ENCODE results near the gene TMEM242. TPM values are rescaled to one million over a fixed set of nuclear protein-coding genes. Genes with fewer than 3 reads are reported as not detected.

Gene TMEM242
- polyA plus RNA-seq, 1 donor from 2014 or later = 14.5 TPM

GRCh38 chr6:157287923-157288322 lies 35.4 kb downstream of the TMEM242 start:
- H3K36me3 Mint-ChIP-seq = peaks cover 5% of the 10 kb centered on the region
- H3K4me1 Mint-ChIP-seq = peaks cover 0 to 3% (median 3%) of the 10 kb centered on the region in 3 donors
- H3K27me3 Mint-ChIP-seq = no peaks in the 10 kb centered on the region
- no peak overlapping the region for H3K4me3 Mint-ChIP-seq
- peak overlapping the region in 2 of 3 donors; percentile 59 to 77 for H3K27ac Mint-ChIP-seq
- H3K9me3 Mint-ChIP-seq = no peaks in the 10 kb centered on the region

GRCh38 chr6:157287247-157287850 lies 36.0 kb downstream of the TMEM242 start:
- H3K4me3 Mint-ChIP-seq = no peak overlapping the region
- peak overlapping the region in 1 of 3 donors; percentile 77 for H3K27ac Mint-ChIP-seq
- peaks cover 4% of the 10 kb centered on the region for H3K36me3 Mint-ChIP-seq
- H3K9me3 Mint-ChIP-seq = no peaks in the 10 kb centered on the region
- H3K4me1 Mint-ChIP-seq = peaks cover 0 to 3% (median 0%) of the 10 kb centered on the region in 3 donors
- no peaks in the 10 kb centered on the region for H3K27me3 Mint-ChIP-seq

- Mint-ChIP-seq H3K4me3 (no peak overlapping the region), H3K36me3 (peaks cover 4% of the 10 kb centered on the region), H3K27ac (peak overlapping the region in 1 of 3 donors; percentile 26), H3K9me3 (no peaks in the 10 kb centered on the region), H3K27me3 (no peaks in the 10 kb centered on the region), H3K4me1 (peaks cover 0 to 3% (median 0%) of the 10 kb centered on the region in 3 donors)
Observed at GRCh38 chr6:157285422-157285779, 37.9 kb downstream of the TMEM242 start.

- Mint-ChIP-seq H3K4me3 (no peak overlapping the region), H3K27ac (no peak overlapping the region), H3K4me1 (peaks cover 0 to 3% (median under 1%) of the 10 kb centered on the region in 3 donors), H3K9me3 (no peaks in the 10 kb centered on the region), H3K27me3 (no peaks in the 10 kb centered on the region), H3K36me3 (peaks cover 4% of the 10 kb centered on the region)
Observed at GRCh38 chr6:157284738-157285421, 38.4 kb downstream of the TMEM242 start.

- Mint-ChIP-seq H3K4me3 (no peak overlapping the region), H3K9me3 (no peaks in the 10 kb centered on the region), H3K27ac (no peak overlapping the region), H3K4me1 (peaks cover 0 to 5% (median 3%) of the 10 kb centered on the region in 3 donors), H3K36me3 (peaks cover 4% of the 10 kb centered on the region), H3K27me3 (no peaks in the 10 kb centered on the region)
Observed at GRCh38 chr6:157283900-157284737, 39.2 kb downstream of the TMEM242 start.

GRCh38 chr6:157283330-157283898 lies 39.9 kb downstream of the TMEM242 start:
- H3K4me3 Mint-ChIP-seq = no peak overlapping the region
- no peaks in the 10 kb centered on the region for H3K9me3 Mint-ChIP-seq
- peaks cover 2% of the 10 kb centered on the region for H3K36me3 Mint-ChIP-seq
- H3K27ac Mint-ChIP-seq = no peak overlapping the region
- peaks cover 1% of the 10 kb centered on the region for H3K27me3 Mint-ChIP-seq
- peaks cover 0 to 5% (median 3%) of the 10 kb centered on the region in 3 donors for H3K4me1 Mint-ChIP-seq

GRCh38 chr6:157282284-157282683 lies 41.0 kb downstream of the TMEM242 start:
- H3K27me3 Mint-ChIP-seq = peaks cover 1% of the 10 kb centered on the region
- no peaks in the 10 kb centered on the region for H3K9me3 Mint-ChIP-seq
- no peaks in the 10 kb centered on the region for H3K36me3 Mint-ChIP-seq
- no peak overlapping the region for H3K27ac Mint-ChIP-seq
- no peak overlapping the region for H3K4me3 Mint-ChIP-seq
- peaks cover 0 to 5% (median 3%) of the 10 kb centered on the region in 3 donors for H3K4me1 Mint-ChIP-seq

- Mint-ChIP-seq H3K9me3 (no peaks in the 10 kb centered on the region), H3K36me3 (no peaks in the 10 kb centered on the region), H3K4me1 (peaks cover 0 to 5% (median 3%) of the 10 kb centered on the region in 3 donors), H3K27me3 (peaks cover 1% of the 10 kb centered on the region), H3K27ac (no peak overlapping the region), H3K4me3 (no peak overlapping the region)
Observed at GRCh38 chr6:157281570-157281969, 41.7 kb downstream of the TMEM242 start.

- Mint-ChIP-seq H3K4me3 (no peak overlapping the region), H3K9me3 (no peaks in the 10 kb centered on the region), H3K27ac (peak overlapping the region in 1 of 3 donors; percentile 73), H3K27me3 (peaks cover 1% of the 10 kb centered on the region), H3K4me1 (peaks cover 0 to 5% (median 3%) of the 10 kb centered on the region in 3 donors), H3K36me3 (no peaks in the 10 kb centered on the region)
Observed at GRCh38 chr6:157280947-157281346, 42.4 kb downstream of the TMEM242 start.

- peaks cover 1% of the 10 kb centered on the region for H3K27me3 Mint-ChIP-seq
- H3K9me3 Mint-ChIP-seq = no peaks in the 10 kb centered on the region
- no peaks in the 10 kb centered on the region for H3K36me3 Mint-ChIP-seq
- H3K27ac Mint-ChIP-seq = no peak overlapping the region
- H3K4me3 Mint-ChIP-seq = no peak overlapping the region
- peaks cover 0 to 5% (median 3%) of the 10 kb centered on the region in 3 donors for H3K4me1 Mint-ChIP-seq
Observed at GRCh38 chr6:157280157-157280556, 43.2 kb downstream of the TMEM242 start.

GRCh38 chr6:157278171-157278570 lies 45.1 kb downstream of the TMEM242 start:
- Mint-ChIP-seq H3K4me3 (peak overlapping the region in 2 of 4 donors; percentile 9 to 45), H3K4me1 (peaks cover 4 to 14% (median 6%) of the 10 kb centered on the region in 3 donors), H3K27me3 (peaks cover 1% of the 10 kb centered on the region), H3K36me3 (no peaks in the 10 kb centered on the region), H3K9me3 (no peaks in the 10 kb centered on the region), H3K27ac (no peak overlapping the region)

- H3K4me3 Mint-ChIP-seq = peak overlapping the region in 1 of 4 donors; percentile 69
- H3K27me3 Mint-ChIP-seq = peaks cover 1% of the 10 kb centered on the region
- H3K9me3 Mint-ChIP-seq = no peaks in the 10 kb centered on the region
- H3K36me3 Mint-ChIP-seq = no peaks in the 10 kb centered on the region
- no peak overlapping the region for H3K27ac Mint-ChIP-seq
- H3K4me1 Mint-ChIP-seq = peaks cover 4 to 17% (median 9%) of the 10 kb centered on the region in 3 donors
Observed at GRCh38 chr6:157276731-157277130, 46.6 kb downstream of the TMEM242 start.

GRCh38 chr6:157276134-157276532 lies 47.2 kb downstream of the TMEM242 start:
- Mint-ChIP-seq H3K4me3 (peak overlapping the region in 1 of 4 donors; percentile 69), H3K36me3 (no peaks in the 10 kb centered on the region), H3K27ac (no peak overlapping the region), H3K27me3 (peaks cover 1% of the 10 kb centered on the region), H3K4me1 (peaks cover 4 to 17% (median 7%) of the 10 kb centered on the region in 3 donors), H3K9me3 (no peaks in the 10 kb centered on the region)

GRCh38 chr6:157274471-157275226 lies 48.7 kb downstream of the TMEM242 start:
- peaks cover 4 to 14% (median 7%) of the 10 kb centered on the region in 3 donors for H3K4me1 Mint-ChIP-seq
- peak overlapping the region; percentile 93 to 98 (median 95) for H3K4me3 Mint-ChIP-seq
- H3K36me3 Mint-ChIP-seq = no peaks in the 10 kb centered on the region
- H3K27ac Mint-ChIP-seq = peak overlapping the region; percentile 85 to 97 (median 90)
- peaks cover 0 to 6% (median 4%) of the 10 kb centered on the region in 3 donors for H3K9me3 Mint-ChIP-seq
- H3K27me3 Mint-ChIP-seq = peaks cover 1% of the 10 kb centered on the region
